K562 (cell line): ENCODE measurements around the gene ZNF441. TPM values are rescaled to one million over a fixed set of nuclear protein-coding genes. Genes with fewer than 3 reads are reported as not detected.
A peak's percentile ranks its signal among the peaks of the same experiment; 100 is the strongest.

Experiments
- ATF1 ChIP-seq, 2 experiments: fragments of 450-650 bp in 1 of 2; IDR thresholded peaks; 2 replicates each; pipeline ENCODE4 v1.6.1; 2016; ENCODE audit warnings: missing compliant biosample characterization in 1 of 2, missing genetic modification characterization in 1 of 2
- ATF4 ChIP-seq: fragments of 450-650 bp; formaldehyde crosslinking; IDR thresholded peaks from 2 replicates; pipeline ENCODE4 v1.4.0; 2022; ENCODE audit warnings: mild to moderate bottlenecking, moderate library complexity
- CREM ChIP-seq: IDR thresholded peaks from 2 replicates; pipeline ENCODE4 v1.6.1; 2014; ENCODE audit warnings: antibody characterized with exemption, low read depth
- CSDE1 ChIP-seq, 2 experiments: fragments of 450-650 bp; IDR thresholded peaks; 2 replicates each; pipeline ENCODE4 v1.6.1; 2016; ENCODE audit warnings: mild to moderate bottlenecking in 1 of 2
- CUX1 ChIP-seq: fragments of 200-800 bp; sonication (Bioruptor generic); IDR thresholded peaks from 2 replicates; pipeline ENCODE4 v1.6.1; 2016; ENCODE audit warnings: missing genetic modification characterization, missing compliant biosample characterization
- HDAC1 ChIP-seq, 2 experiments: fragments of 450-650 bp; IDR thresholded peaks; 2 replicates each; pipeline ENCODE4 v1.6.1; 2016 to 2017; ENCODE audit warnings: inconsistent platforms in 1 of 2, mild to moderate bottlenecking in 1 of 2, moderate library complexity in 1 of 2
- HES1 ChIP-seq: fragments of 450-650 bp; IDR thresholded peaks from 2 replicates; pipeline ENCODE4 v1.6.1; 2016; ENCODE audit warnings: low read depth, mild to moderate bottlenecking, moderate library complexity
- NFIX ChIP-seq: fragments of 250-450 bp; sonication (Bioruptor Pico); IDR thresholded peaks from 2 replicates; pipeline ENCODE4 v1.4.0; 2020; ENCODE audit warnings: low read depth, mild to moderate bottlenecking, moderate library complexity
- NR1H2 ChIP-seq: sonication (generic); formaldehyde crosslinking; IDR thresholded peaks from 2 replicates; pipeline ENCODE4 v1.4.0; 2020; ENCODE audit warnings: mild to moderate bottlenecking, missing genetic modification reagents
- PREB ChIP-seq: sonication (generic); formaldehyde crosslinking; IDR thresholded peaks from 2 replicates; pipeline ENCODE4 v1.8.1; 2023; ENCODE audit warnings: mild to moderate bottlenecking, missing genetic modification reagents
- RAD21 ChIP-seq, 2 experiments: fragments of 250-450 bp in 1 of 2; fragments of 450-650 bp in 1 of 2; sonication (Bioruptor Pico) in 1 of 2; formaldehyde crosslinking in 1 of 2; IDR thresholded peaks in 1 of 2; conservative IDR thresholded peaks in 1 of 2; 2 replicates each; pipeline versions ENCODE4 v1.4.0 to v1.8.0; 2020 to 2022; ENCODE audit warnings: mild to moderate bottlenecking in 2 of 2, moderate library complexity in 1 of 2
- RBFOX2 ChIP-seq: fragments of 200-400 bp; formaldehyde crosslinking; IDR thresholded peaks from 2 replicates; pipeline ENCODE4 v1.6.1; 2017; ENCODE audit warnings: low read depth, mild to moderate bottlenecking, low read length, moderate library complexity
- SIN3B ChIP-seq: fragments of 450-650 bp; IDR thresholded peaks from 2 replicates; pipeline ENCODE4 v1.6.1; 2017; ENCODE audit warnings: low read depth, mild to moderate bottlenecking, moderate library complexity
- XRCC5 ChIP-seq: fragments of 200-400 bp; formaldehyde crosslinking; IDR thresholded peaks from 2 replicates; pipeline ENCODE4 v1.6.1; 2017; ENCODE audit warnings: low read depth, mild to moderate bottlenecking, low read length
- ZFPM2 ChIP-seq: fragments of 250-450 bp; sonication (Bioruptor Pico); IDR thresholded peaks from 2 replicates; pipeline ENCODE4 v1.5.1; 2022; ENCODE audit warnings: mild to moderate bottlenecking
- ZNF184 ChIP-seq: sonication (generic); formaldehyde crosslinking; IDR thresholded peaks from 2 replicates; pipeline ENCODE4 v1.5.0; 2020; ENCODE audit warnings: missing genetic modification reagents
- polyA plus RNA-seq, 8 experiments: library from polyadenylated mRNA; depleted of rRNA in 4 of 8; stranded (reverse) in 5 of 8; unstranded in 3 of 8; fragments of >200 nt; fragmentation: Nextera tagmentation in 2 of 8; fragmentation: Illumina TruSeq in 1 of 8; extraction: Ambion mirVana in 2 of 8; extraction: Trizol in 1 of 8; gene quantifications; 2 replicates each; pipeline versions ENCODE4 v1.2.1 to v1.2.3, GENCODE V29; 2011 to 2014; ENCODE audit warnings: inconsistent platforms in 1 of 8, missing spikeins in 1 of 8
- total RNA-seq, 7 experiments: library from RNA; depleted of rRNA in 6 of 7; stranded (reverse); fragments of >200 nt in 6 of 7; fragmentation: Illumina TruSeq in 2 of 7; extraction: Trizol in 2 of 7; gene quantifications; 2 replicates each; pipeline versions ENCODE4 v1.2.1 to v1.2.3, GENCODE V29; 2011 to 2021; ENCODE audit warnings: low replicate concordance in 1 of 7

The ZNF441 gene
- total and polyA plus RNA-seq, 9 of the 15 experiments (the other 6 are each of a cell fraction or from before 2014, with no cell fraction given) = 1.9 to 14.0 (median 7.8) TPM

- TF ChIP-seq NFIX (CRISPR knock-in tag) (no peak), XRCC5 (0 out of 2 replicates have a peak, but pooled peaks have one; percentile 26), ZNF184 (CRISPR knock-in tag) (no peak), ZFPM2 (CRISPR knock-in tag) (no peak), CREM (0 out of 2 replicates have a peak, but pooled peaks have one; percentile 13), ATF4 (no peak), ATF1 (CRISPR knock-in tag; IDR thresholded peaks at IDR 0.05) (no peak), ATF1 (tag; IDR thresholded peaks at IDR 0.05) (no peak), NR1H2 (no peak), RBFOX2 (no peak), HES1 (no peak), PREB (0 out of 2 replicates have a peak, but pooled peaks have one; percentile 57), CUX1 (CRISPR knock-in tag) (no peak), HDAC1 (IDR thresholded peaks at IDR 0.05) (no peak), CSDE1 (IDR thresholded peaks at IDR 0.05) (no peak), SIN3B (no peak), RAD21 (CRISPR knock-in tag; conservative IDR thresholded peaks at IDR 0.05 in 1 of 2, IDR thresholded peaks at IDR 0.05 in 1 of 2) (no peak)
These were observed 28.6 kb upstream of the ZNF441 start (continued) for GRCh38 chr19:11737964-11738745.
